IPS DF 6.9 (cell line): ENCODE results near the gene HS6ST3.
A peak's percentile ranks its signal among the peaks of the same experiment; 100 is the strongest.
"Not testable (repeated sequence)": the region's sequence is repeated elsewhere in the genome, so short reads cannot be mapped to it uniquely, and the experiment has no call there.

Source experiments
- DNase-seq: peaks from one replicate; pipeline ENCODE4 v3.0.0-alpha.2; 2013; ENCODE audit warnings: low read depth, low spot score
- H3K27ac ChIP-seq: one replicate; pipeline ENCODE4 v1.5.1; 2013; ENCODE audit warnings: low read length, control low read depth
- H3K27me3 ChIP-seq: 2 replicates; pipeline ENCODE4 v1.6.1; 2013; ENCODE audit warnings: mild to moderate bottlenecking, low read length; ENCODE audit not compliant: control insufficient read depth, insufficient read depth
- H3K36me3 ChIP-seq: 2 replicates; pipeline ENCODE4 v1.6.1; 2013; ENCODE audit warnings: low read length; ENCODE audit not compliant: control insufficient read depth, insufficient read depth
- H3K4me1 ChIP-seq: 2 replicates; pipeline ENCODE4 v1.6.1; 2013; ENCODE audit warnings: low read length; ENCODE audit not compliant: control insufficient read depth, insufficient read depth
- H3K4me3 ChIP-seq: 2 replicates; pipeline ENCODE4 v1.5.1; 2013; ENCODE audit warnings: mild to moderate bottlenecking, low read length
- H3K9me3 ChIP-seq: 2 replicates; pipeline ENCODE4 v1.6.1; 2013; ENCODE audit warnings: low read length, inconsistent platforms; ENCODE audit not compliant: control insufficient read depth, insufficient read depth
- WGBS: extraction: QIAGEN DNeasy Blood & Tissue Kit; methylation state at CpG from one replicate; pipeline ENCODE4 v1.1.7; 2013; ENCODE audit warnings: mixed read lengths, missing lambda C conversion rate; ENCODE audit not compliant: insufficient read length, insufficient coverage; 5-methylcytosine and 5-hydroxymethylcytosine counted together

The HS6ST3 gene

DNA sequence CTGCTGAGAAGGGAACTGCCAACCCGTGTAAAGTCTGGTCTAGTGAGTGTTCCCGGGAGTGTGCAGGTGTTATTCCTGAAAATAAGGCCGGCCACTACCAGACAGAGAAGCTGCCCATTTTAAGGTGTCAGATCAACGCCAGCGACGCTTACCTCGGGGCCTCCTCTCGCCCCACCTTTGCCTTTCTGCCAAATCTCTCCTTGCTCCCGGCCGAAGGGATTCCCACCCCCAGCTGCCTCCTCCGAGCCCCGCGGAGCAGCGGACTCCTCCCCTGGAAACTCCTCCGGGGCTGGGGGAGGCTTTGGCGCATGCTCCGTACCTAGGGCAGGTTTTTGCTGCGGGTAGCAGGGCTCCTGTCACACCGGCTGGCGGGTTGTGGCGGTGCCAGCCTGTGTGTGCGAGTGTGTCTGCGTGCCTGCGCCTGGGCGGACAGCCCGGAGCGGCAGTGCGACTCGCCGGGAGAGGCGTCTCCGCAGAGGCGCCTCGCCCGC, at the start of gene HS6ST3:
Gene HS6ST3, plus strand, starts transcription at position 359 of the 491 bp plus-strand sequence.
- Histone ChIP-seq H3K9me3 (no peaks in the 10 kb centered on the region), H3K4me3 (peak within 1 kb of the TSS; percentile 86; the same call in 1 of the 2 replicates), H3K27ac (no peak within 1 kb of the TSS), H3K27me3 (peaks cover 23% of the 10 kb centered on the region), H3K36me3 (no peaks in the 10 kb centered on the region), H3K4me1 (peaks cover 2% of the 10 kb centered on the region; the same call in 1 of the 2 replicates)
- DNase-seq: no peak
- WGBS: no CpG with 5 or more reads among the region's 35 CpGs

DNA sequence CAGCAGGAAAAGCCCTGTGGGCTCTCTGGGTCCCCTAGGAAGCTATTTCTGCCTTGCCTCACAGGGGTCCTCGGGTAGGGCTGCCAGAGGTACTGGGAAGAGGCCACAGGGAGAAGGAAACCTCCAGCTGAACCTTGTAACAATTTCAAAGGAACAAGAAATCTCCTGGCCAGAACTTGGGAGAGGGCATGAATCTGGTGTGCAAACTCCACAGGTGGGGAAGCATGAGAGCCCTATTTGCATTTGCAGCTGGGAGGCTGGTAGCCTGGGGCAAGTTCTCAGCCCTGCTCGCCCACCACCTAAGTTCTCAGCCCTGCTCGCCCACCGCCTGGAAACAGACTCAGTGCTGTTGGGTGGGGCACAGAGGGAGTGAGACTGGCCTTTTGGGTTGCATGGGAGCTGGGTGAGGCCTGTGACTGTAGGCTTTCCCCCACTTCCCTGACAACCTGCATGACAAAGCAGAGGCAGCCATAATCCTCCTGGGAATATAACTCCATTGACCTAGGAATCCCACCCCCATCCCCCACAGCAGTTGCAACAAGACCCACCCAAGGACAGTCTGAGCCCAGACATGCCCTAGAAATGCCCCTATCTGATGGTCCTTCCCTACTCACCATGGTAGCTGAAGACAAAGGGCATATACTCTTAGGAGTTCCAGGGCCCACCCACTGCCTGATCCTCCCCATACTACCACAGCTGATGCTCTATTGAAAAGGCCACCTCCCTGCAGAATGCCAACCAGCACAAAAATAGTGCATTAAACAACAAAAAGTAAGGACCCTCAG, 48.4 kb upstream of the HS6ST3 start:
- Histone ChIP-seq H3K9me3 (no peaks in the 10 kb centered on the region), H3K27me3 (no peaks in the 10 kb centered on the region), H3K36me3 (0 out of 2 replicates have a peak, but pooled peaks cover 2% of the 10 kb centered on the region), H3K27ac (no peak overlapping the region), H3K4me3 (no peak overlapping the region), H3K4me1 (peaks cover 5% of the 10 kb centered on the region; the same call in 1 of the 2 replicates)
- WGBS: no CpG with 5 or more reads among the region's 4 CpGs
- DNase-seq: no peak

DNA sequence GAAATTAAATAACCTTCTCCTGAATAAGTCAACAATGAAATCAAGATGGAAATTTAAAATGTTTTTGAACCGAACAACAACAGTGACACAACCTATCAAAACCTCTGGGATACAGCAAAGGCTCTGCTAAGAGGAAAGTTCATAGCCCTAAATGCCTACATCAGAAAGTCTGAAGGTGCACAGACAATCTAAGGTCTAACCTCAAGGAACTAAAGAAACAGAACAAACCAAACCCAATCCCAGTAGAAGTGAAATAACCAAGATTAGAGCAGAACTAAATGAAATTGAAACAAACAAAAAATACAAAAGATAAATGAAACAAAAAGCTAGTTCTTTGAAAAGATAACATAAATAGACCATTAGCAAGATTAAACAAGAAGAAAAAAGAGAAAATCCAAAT, 45.7 kb upstream of the HS6ST3 start:
- Histone ChIP-seq H3K27me3 (no peaks in the 10 kb centered on the region), H3K27ac (no peak overlapping the region), H3K4me1 (peaks cover 5% of the 10 kb centered on the region; the same call in 1 of the 2 replicates), H3K36me3 (0 out of 2 replicates have a peak, but pooled peaks cover 3% of the 10 kb centered on the region), H3K9me3 (no peaks in the 10 kb centered on the region), H3K4me3 (no peak overlapping the region)
- no CpG with 5 or more reads among the region's 1 CpG for WGBS
- DNase-seq: no peak

DNA sequence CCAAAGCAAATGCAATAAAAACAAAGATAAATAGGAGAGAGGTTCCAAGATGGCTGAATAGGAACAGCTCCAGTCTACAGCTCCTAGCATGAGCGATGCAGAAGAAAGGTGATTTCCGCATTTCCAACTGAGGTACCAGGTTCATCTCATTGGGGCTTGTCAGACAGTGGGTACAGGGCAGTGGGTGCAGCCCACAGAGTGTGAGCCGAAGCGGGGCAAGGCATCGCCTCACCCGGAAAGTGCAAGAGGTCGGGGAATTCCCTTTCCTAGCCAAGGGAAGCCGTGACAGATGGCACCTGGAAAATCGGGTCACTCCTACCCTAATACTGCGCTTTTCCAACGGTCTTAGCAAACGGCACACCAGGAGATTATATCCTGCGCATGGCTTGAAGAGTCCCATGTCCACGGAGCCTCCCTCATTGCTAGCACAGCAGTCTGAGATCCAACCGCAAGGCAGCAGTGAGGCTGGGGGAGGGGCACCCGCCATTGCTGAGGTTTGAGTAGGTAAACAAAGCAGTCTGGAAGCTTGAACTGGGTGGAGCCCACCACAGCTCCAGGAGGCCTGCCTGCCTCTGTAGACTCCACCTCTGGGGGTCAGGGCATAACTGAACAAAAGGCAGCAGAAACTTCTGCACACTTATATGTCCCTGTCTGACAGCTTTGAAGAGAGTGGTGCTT, 43.3 kb upstream of the HS6ST3 start:
- no CpG with 5 or more reads among the region's 16 CpGs for WGBS

DNA sequence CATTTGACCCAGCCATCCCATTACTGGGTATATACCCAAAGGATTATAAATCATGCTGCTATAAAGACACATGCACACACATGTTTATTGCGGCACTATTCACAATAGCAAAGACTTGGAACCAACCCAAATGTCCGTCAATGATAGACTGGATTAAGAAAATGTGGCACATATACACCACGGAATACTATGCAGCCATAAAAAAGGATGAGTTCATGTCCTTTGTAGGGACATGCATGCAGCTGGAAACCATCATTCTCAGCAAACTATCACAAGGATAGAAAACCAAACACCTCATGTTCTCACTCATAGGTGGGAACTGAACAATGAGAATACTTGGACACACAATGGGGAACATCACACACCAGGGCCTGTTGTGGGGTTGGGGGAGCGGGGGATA, 39.0 kb upstream of the HS6ST3 start:
- not testable (repeated sequence) for H3K27ac ChIP-seq, H3K36me3 ChIP-seq, H3K9me3 ChIP-seq, H3K4me1 ChIP-seq, DNase-seq, H3K4me3 ChIP-seq, H3K27me3 ChIP-seq
- no CpG with 5 or more reads among the region's 4 CpGs for WGBS

More for the DNA sequence above, 43.3 kb upstream of the HS6ST3 start:
- not testable (repeated sequence) for H3K27ac ChIP-seq, H3K36me3 ChIP-seq, H3K27me3 ChIP-seq, DNase-seq, H3K9me3 ChIP-seq, H3K4me1 ChIP-seq, H3K4me3 ChIP-seq

DNA sequence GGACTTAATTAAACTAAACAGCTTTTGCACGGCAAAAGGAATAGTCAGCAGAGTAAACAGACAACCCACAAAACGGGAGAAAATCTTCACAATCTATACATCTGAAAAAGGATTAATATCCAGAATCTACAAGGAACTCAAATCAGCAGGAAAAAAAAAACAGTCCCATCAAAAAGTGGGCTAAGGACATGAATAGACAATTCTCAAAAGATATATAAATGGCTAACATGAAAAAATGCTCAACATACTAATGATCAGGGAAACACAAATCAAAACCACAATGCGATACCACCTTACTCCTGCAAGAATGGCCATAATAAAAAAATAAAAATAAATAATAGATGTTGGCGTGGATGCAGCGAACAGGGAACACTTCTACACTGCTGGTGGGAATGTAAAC, 38.4 kb upstream of the HS6ST3 start:
- not testable (repeated sequence) for DNase-seq, H3K4me1 ChIP-seq, H3K9me3 ChIP-seq, H3K27me3 ChIP-seq, H3K27ac ChIP-seq, H3K36me3 ChIP-seq, H3K4me3 ChIP-seq
- no CpG with 5 or more reads among the region's 5 CpGs for WGBS

DNA sequence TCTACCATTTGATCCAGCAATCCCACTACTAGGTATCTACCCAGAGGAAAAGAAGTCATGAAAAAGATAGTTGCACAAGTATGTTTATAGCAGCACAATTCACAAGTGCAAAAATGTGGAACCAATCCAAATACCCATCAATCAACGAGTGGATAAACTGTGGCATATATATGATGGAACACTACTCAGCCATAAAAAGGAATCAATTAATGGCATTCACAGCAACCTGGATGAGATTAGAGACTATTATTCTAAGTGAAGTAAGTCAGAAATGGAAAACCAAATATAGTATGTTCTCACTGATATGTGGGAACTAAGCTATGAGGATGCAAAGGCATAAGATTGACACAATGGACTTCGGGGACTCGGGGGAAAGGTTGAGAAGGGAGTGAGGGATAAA, 38.0 kb upstream of the HS6ST3 start:
- not testable (repeated sequence) for H3K9me3 ChIP-seq, H3K4me3 ChIP-seq, H3K27ac ChIP-seq, DNase-seq, H3K27me3 ChIP-seq, H3K36me3 ChIP-seq, H3K4me1 ChIP-seq
- WGBS: no CpG with 5 or more reads among the region's 3 CpGs

DNA sequence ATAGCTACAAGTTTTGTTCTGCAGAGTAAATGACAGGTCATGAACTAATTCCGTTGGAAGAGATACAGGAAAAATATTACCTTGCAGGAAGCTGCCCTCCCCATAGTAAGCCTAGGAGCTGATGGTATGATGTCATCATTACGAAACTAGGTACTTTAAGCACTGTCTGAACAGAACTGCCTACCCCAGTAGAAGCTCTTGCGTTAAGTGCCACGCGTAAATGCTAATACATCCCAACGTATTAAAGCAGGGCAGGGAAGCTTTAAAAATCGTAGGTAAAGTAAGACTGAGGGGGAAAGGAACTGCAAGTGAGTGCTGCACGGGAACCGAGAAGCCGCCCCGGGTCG, 37.3 kb upstream of the HS6ST3 start:
- no peaks in the 10 kb centered on the region for H3K27me3 ChIP-seq
- H3K36me3 ChIP-seq: no peaks in the 10 kb centered on the region
- no peaks in the 10 kb centered on the region for H3K4me1 ChIP-seq
- no CpG with 5 or more reads among the region's 12 CpGs for WGBS
- H3K4me3 ChIP-seq: peak overlapping the region; percentile 75; the same call in 1 of the 2 replicates
- H3K9me3 ChIP-seq: no peaks in the 10 kb centered on the region
- H3K27ac ChIP-seq: no peak overlapping the region
- DNase-seq: no peak

DNA sequence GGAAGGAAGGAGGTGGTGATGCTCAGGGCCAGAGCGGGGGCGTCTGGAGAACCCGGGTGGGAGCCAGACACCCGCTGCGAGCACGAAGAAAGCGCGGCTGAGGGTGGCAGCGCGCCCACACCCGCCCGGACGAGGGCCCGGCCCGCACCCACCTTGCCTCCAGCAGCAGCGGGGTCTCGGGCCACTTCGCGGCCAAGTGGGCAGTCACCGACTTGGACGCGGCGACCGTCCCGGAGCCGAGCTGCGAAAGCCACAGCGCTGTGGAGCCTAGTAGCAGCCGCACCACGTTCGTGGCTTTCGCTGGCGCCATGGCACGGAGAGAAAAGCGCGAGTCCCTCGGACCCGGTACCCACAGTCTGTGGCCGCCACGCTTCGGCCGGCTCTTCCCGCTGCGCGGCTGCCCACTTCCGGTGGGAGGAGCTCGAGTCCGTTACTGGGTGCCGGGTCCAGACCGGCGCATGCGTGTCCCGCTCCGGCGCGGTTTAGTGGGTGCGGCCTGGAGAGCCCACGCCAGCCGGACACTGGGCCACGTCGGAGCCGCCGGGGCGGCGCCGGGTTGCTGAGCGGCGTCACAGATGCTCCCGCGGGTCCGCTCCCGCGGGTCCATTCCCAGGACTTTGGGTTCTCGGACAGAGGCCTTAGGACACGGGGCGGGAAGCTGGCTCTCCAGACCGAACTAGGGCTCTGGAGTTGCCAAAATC, 36.8 kb upstream of the HS6ST3 start, which contains the start of gene UGGT2:
Gene UGGT2, minus strand, starts transcription at position 399 of the 701 bp plus-strand sequence. Its CDS starts 89 bp downstream, at position 310.
- Histone ChIP-seq H3K27ac (no peak within 1 kb of the TSS), H3K4me3 (peak within 1 kb of the TSS; percentile 75), H3K27me3 (no peaks in the 10 kb centered on the region), H3K36me3 (no peaks in the 10 kb centered on the region), H3K9me3 (no peaks in the 10 kb centered on the region), H3K4me1 (no peaks in the 10 kb centered on the region)
- peak; percentile 74 for DNase-seq
- no CpG with 5 or more reads among the region's 77 CpGs for WGBS

DNA sequence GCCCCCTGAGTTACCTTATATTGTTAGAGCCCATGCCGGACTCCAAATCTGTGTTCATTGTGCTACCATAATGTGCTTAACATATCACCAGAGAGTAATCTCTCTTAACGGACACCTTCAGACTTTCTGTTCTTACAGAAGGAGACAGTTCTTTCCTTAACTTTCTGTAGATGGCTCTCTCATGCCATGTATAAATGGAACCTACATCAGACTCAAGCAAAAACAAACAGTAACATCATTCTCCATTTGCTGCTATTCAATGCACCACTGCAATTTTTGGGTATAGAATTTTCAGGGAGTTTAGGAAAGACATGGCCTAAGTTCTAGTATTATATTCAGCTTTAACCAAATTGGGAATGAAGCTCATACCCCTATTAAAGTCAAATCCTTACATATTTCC, 24.1 kb upstream of the HS6ST3 start:
- no peak overlapping the region for H3K4me3 ChIP-seq
- no peaks in the 10 kb centered on the region for H3K36me3 ChIP-seq
- no peaks in the 10 kb centered on the region for H3K9me3 ChIP-seq
- H3K27me3 ChIP-seq: no peaks in the 10 kb centered on the region
- H3K4me1 ChIP-seq: no peaks in the 10 kb centered on the region
- no peak for DNase-seq
- no peak overlapping the region for H3K27ac ChIP-seq
- no CpG with 5 or more reads among the region's 2 CpGs for WGBS
